H54 (cell line): ENCODE measurements around the gene ABI2.
"Not testable (repeated sequence)": the region's sequence is repeated elsewhere in the genome, so short reads cannot be mapped to it uniquely, and the experiment has no call there.

ENCODE experiments used
- DNase-seq: peaks from one replicate; pipeline ENCODE4 v3.0.0; 2011; ENCODE audit warnings: low spot score, mixed read lengths; ENCODE audit not compliant: insufficient read length
- FAIRE-seq: peaks from 3 replicates; lab custom pipeline; 2011; peaks lifted over from hg19 to GRCh38; lab: Jason Lieb, UNC
- POLR2A ChIP-seq: IDR thresholded peaks from 2 replicates; pipeline ENCODE4 v1.6.1; 2011; ENCODE audit warnings: low read depth, mild to moderate bottlenecking, low read length

The ABI2 gene

DNA sequence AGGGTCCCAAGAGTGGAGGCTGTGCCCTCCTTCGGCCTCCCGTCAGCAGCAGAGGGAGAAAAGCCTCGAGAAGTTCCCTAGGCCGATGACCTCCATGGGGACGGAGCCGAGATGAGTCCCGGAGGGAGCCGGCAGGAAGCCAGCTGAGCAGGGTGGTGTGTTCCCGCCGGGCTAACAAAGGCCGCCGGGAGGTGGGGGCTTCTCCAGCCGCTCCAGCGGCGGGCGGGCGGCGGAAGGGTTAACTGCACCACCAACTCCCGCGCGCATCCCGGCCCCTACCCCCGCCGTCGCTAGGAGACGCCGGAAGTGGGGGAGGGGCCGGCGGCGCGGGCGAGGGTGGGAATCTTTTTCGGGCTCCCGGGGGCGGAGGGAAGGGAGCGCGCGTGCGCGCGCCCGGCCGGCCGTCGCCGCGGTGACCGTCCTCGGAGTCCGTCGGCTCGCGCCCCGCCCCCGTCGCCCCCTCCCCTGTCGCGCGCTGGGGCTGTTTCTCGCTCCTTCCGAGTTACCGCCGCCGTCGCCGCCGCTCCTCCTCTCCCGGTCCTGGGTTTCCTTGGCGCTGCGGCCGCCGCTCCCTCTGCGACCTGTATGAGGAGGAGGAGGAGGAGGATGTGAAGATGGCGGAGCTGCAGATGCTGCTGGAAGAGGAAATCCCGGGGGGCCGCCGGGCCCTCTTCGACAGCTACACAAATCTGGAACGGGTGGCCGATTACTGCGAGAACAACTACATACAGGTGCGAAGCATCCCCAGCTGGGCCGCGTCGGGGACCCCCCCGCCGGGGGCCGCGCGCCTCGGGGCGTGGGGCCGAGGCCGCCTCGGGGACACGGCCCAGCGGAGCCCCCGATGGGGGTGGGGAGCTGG is at the start of gene ABI2:
Gene ABI2 (plus strand): TSS at position 494 of the 859 bp plus-strand sequence. CDS start 121 bp downstream, at position 615.
- peak; percentile 33 for FAIRE-seq

DNA sequence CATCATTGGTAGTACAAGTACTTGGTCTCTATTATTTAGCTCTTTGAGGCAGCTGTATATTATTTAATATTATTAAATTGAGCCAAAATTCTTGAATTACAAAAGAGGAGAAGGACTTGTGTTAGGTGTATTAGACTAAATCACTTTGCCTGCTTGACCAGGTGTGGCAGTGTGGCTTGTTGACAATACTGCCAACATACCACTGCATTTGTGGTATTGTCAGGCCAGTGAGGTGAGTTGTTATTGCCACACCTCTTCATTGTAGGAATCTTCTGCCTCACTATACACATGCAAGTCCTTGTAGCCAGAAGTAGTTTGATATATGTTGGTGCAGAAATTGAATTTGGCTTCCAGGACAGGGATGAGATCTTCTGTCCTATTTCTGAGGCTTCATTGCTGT is 48.9 kb upstream of the ABI2 start:
- no peak for TF ChIP-seq POLR2A
- no peak for DNase-seq

More for the DNA sequence above, at the start of gene ABI2:
- DNase-seq = peak; percentile 90
- TF ChIP-seq POLR2A = peak; percentile 42

DNA sequence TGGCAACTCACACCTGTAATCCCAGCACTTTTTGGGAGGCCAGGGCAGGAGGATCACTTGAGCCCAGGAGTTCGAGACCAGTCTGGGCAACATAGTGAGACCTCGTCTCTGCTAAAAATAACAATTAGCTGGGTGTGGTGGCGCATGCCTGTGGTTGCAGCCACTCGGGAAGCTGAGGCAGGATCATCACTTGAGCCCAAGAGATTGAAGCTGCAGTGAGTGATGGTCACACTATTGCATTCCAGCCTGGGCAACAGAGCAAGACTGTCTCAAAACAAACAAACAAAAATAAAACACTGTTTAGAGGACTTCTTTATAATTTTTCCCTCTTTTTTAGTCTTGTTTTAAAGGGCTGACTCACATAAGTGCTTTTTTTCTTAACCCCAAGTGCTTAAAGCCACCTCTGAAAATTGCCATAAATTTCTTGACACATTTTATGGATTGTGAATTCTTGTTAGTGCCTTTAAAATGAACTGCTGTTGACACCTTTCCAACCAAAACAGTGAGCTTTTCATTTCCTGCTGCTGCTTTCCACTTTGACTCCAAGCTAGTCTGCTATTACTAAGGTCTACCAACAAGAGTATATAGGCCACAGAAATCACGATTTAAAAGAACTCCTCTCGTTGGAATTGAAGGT is 47.6 kb upstream of the ABI2 start:
- peak; percentile 76 for FAIRE-seq
- no peak for TF ChIP-seq POLR2A
- DNase-seq = no peak

More for the DNA sequence above, 48.9 kb upstream of the ABI2 start:
- no peak for FAIRE-seq

DNA sequence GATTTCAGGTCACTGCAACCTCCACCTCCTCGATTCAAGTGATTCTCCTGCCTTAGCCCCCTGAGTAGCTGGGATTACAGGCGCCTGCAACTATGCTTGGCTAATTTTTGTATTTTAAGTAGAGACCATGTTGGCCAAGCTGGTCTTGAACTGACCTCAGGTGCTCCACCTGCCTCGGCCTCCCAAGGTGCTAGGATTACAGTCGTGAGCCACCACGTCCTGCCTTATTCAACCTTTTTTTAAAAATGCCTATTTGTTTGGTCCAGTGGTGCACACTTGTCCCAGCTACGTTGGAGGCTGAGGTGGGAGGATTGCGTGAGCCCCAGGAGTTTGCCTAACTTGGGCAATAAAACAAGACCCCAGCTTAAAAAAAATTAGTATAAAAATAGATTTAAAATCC is 46.1 kb upstream of the ABI2 start:
- DNase-seq (no peak), FAIRE-seq (no peak)
- TF ChIP-seq POLR2A = no peak

DNA sequence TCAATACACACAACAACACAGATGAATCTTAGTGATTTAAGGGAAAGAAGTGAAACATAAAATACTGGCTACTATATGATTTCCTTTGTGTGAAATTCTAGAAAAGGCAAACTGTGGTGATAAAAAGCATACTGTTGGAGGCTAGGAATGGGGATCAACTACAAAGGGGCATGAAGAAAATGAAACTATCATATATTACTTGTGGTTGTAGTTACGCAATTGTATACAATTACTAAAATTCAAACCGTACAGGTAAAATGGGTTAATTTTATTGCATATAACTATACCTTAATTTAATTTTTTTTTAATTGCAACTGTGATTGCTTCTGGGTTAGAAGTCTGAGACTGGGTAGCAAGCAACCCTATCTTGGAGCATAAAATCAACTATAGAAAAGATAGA is 41.7 kb upstream of the ABI2 start:
- FAIRE-seq (no peak), DNase-seq (no peak)
- TF ChIP-seq POLR2A = no peak

DNA sequence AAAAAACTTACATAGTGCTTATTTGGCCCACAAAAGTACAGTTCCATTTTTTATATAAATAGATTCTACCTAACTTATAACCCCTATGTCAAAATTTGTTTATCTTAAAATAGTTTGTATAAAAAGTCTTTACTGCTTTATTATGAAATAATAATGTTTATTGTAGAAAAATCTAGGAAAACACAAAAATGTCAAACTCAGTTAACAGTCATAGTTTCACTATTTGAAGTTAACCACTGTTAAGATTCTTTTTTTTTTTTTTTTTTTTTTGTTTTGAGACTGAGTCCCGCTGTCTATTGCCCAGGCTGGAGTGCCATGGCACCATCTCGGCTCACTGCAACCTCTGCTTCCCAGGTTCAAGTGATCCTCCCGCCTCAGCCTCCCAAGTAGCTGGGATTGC is 26.5 kb upstream of the ABI2 start:
- FAIRE-seq = no peak
- TF ChIP-seq POLR2A = no peak
- DNase-seq = no peak

DNA sequence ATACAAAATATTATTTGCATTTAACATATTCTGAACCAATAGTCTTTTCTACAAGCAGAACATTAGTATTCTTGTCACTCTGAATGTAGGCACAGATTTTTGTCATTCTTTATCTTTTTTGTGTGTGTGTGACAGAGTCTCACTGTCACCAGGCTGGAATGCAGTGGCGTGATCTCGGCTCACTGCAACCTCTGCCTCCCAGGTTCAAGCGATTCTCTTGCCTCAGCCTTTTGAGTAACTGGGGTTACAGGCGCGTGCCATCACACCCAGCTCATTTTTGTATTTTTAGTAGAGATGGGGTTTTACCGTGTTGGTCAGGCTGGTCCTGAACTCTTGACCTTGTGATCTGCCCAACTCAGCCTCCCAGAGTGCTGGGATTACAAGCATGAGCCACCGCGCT is 25.6 kb upstream of the ABI2 start:
- not testable (repeated sequence) for DNase-seq, FAIRE-seq

DNA sequence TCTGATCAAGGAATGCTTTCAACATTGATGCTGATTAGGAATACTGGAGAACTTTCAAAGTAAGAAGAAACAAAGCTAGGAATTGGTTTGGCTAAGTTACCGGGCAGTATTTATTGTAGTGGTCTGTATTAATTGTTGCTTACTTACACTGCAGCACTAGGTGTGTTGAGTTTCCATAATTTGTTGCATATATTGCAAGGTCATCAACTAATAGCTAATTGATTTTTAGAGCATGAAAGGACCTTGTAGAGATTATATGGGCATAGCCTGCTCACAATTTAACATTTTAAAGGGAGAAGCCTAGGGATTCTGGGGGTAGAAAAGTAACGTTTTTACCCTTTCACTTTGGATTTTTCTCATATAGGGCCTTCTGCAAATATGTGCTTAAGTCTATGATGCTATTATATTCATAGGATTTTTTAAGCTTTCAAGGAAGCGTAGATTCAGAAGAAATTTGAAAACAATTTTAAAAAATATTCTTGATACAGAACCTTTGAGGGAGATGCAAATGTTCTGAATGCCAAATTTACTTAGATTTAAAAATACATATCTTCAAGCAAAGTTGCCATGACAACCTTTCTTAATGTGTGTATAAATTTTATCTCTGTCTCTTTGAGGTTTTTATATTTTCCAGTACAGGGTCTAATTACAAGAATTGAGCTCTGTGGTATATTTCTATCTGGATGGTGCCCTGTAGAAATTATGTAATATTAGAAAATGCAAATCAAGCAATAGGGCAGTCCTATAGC is 17.3 kb upstream of the ABI2 start:
- DNase-seq (no peak), FAIRE-seq (no peak)
- TF ChIP-seq POLR2A = no peak

DNA sequence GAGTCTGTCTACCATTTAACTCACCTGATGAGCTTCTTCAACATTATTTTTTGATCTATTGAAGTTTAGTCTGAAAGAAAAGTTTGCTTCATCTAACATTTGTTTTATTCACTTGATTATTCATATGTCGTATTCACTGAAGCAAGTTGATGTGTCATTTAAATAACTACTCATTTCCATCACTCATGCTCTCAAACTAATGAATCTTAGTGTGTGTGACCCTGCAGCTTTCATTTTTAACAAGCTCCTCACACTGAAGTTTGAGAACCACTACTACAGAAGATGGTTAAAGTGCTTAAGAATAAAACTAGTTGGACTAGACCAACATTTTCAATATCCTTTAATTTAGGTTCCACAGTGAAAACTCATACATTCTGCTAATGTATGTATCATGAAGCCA is 1.8 kb upstream of the ABI2 start:
- FAIRE-seq (no peak), DNase-seq (no peak)
- TF ChIP-seq POLR2A = no peak

DNA sequence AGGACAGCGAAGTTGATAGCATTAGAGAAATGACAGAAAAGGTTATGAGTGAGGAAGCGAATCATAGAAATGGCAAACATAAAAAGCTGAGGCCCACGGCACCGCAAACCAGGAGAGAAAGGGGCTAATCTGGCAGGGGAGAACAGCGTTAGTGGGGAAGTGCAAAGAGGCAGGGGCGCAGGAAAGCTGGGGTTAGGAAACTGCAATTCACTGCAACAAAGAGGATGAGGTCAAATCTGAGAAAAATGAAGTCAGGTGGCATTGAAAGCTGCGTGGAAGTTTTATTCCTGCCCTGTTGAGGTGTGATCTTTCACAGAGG is 653 bp upstream of the ABI2 start:
- DNase-seq = peak; percentile 15
- no peak for TF ChIP-seq POLR2A
- no peak for FAIRE-seq

DNA sequence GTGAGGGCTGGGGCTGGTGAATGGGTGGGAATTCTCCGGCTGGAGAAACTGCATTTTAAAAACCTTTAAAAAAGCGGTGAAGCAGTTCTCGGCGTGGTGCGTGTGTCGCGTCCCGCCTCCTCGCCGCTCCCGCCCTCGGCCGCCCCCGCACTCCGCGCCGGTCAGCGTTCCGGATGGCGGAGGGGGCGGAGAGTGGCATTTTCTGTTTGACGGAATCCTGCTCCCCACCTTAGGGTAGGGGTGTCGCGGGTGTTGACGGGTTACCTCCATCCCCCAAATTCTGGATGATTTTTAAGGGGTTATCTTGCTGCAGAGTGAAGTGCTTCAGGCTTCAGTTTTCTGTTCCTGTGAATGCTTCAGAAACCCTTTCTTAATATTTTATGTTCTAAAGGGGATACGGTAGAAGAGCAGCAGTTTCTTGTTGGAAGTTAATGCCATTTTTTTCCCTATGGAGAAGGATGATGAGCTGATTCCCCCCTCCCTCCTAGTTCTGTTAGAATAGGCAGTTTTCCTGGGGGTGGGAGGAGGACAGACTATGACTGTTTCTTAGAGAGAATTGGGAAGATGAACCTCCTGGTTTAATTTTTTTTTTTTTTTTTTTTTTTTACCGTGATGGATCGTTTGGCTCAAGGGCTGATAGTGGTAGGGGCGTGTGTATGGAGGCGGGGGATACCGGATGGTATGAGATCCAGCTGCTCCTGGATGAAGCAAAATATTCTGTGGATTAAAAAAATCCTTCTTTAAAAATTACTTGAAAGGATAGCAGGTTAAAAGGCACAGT is 756 bp downstream of the ABI2 start:
- no peak for FAIRE-seq
- no peak for TF ChIP-seq POLR2A
- DNase-seq = peak; percentile 38

DNA sequence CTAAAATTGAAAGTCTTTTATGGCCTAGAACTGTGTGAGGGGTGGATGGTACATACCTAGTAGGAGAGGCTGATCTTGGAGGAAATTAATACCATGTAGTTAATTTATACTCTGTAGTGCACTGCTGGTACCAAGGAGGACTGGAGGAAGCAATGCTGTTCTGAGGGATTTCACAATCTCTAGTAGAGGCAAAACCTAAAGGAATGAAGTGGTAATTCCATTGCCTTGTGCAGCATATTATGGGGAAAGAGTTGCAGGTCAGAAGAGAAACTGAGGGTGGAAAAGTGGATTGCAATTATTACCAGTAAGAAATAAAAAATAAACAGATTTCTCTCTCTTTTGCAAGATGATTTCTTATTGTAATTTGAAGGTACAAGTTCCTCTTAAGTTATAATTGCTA is 2.2 kb downstream of the ABI2 start:
- FAIRE-seq (no peak), DNase-seq (no peak)
- no peak for TF ChIP-seq POLR2A

DNA sequence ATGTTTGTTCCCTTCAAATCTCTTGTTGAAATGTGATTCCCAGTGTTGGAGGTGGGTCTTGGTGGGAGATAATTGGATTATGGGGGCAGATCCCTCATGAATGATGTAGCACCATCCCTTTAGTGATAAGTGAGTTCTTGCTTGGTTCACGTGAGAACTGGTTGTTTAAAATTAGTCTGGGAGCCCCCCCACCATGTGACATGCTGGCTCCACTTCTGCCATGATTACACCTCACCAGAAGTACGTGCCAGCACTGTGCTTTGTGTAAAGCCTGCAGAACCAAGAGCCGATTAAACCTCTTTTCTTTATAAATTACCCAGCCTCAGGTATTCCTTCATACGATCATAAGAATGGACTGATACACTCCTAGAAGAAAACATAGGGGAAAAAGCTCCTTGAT is 10.1 kb downstream of the ABI2 start:
- FAIRE-seq = no peak
- TF ChIP-seq POLR2A = no peak
- DNase-seq = no peak
